GM12878 (cell line): ENCODE results near the gene NOS1.

Experiments
- BCL11A ChIP-seq: IDR thresholded peaks from 2 replicates; pipeline ENCODE4 v1.6.1; 2011; ENCODE audit warnings: low read depth, low read length
- FOXK2 ChIP-seq: fragments of 450-650 bp; IDR thresholded peaks from 2 replicates; pipeline ENCODE4 v1.6.1; 2017; ENCODE audit warnings: mild to moderate bottlenecking, moderate library complexity
- MYC ChIP-seq: IDR thresholded peaks from 2 replicates; pipeline ENCODE4 v1.6.1; 2011; ENCODE audit warnings: mild to moderate bottlenecking, low read length, moderate library complexity, inconsistent platforms; ENCODE audit not compliant: insufficient read depth, insufficient replicate concordance, insufficient read length, severe bottlenecking
- NBN ChIP-seq: fragments of 450-650 bp; IDR thresholded peaks from 2 replicates; pipeline ENCODE4 v1.6.1; 2016
- NFIC ChIP-seq: IDR thresholded peaks from 2 replicates; pipeline ENCODE4 v1.6.1; 2012; ENCODE audit warnings: low read depth, mild to moderate bottlenecking, inconsistent platforms, low read length, moderate library complexity
- PBX3 ChIP-seq: IDR thresholded peaks from 2 replicates; pipeline ENCODE4 v1.6.1; 2011; ENCODE audit warnings: mild to moderate bottlenecking, low read depth, low read length, moderate library complexity; ENCODE audit not compliant: insufficient replicate concordance
- POLR2A ChIP-seq: IDR thresholded peaks from 2 replicates; pipeline ENCODE4 v1.6.1; 2011; ENCODE audit warnings: low read depth, mild to moderate bottlenecking, low read length
- SMAD1 ChIP-seq: fragments of 450-650 bp; IDR thresholded peaks from 2 replicates; pipeline ENCODE4 v1.6.1; 2018; ENCODE audit warnings: mild to moderate bottlenecking, low read depth; ENCODE audit not compliant: partially characterized antibody
- SP1 ChIP-seq: IDR thresholded peaks from one replicate; pipeline ENCODE4 v1.6.1; 2011; ENCODE audit warnings: low read depth, low read length
- ZBTB40 ChIP-seq: fragments of 450-650 bp; IDR thresholded peaks from 2 replicates; pipeline ENCODE4 v1.6.1; 2016; ENCODE audit warnings: mild to moderate bottlenecking, moderate library complexity, borderline replicate concordance

GRCh38 chr12:117172168-117172567 is 189.3 kb downstream of the NOS1 start:
- no peak for TF ChIP-seq ZBTB40
- no peak for TF ChIP-seq FOXK2
- no peak for TF ChIP-seq POLR2A
- no peak for TF ChIP-seq NBN
- TF ChIP-seq NFIC = no peak
- no peak for TF ChIP-seq PBX3
- no peak for TF ChIP-seq SMAD1
- no peak for TF ChIP-seq BCL11A
- TF ChIP-seq MYC = no peak
- no peak for TF ChIP-seq SP1
